GM19468 (cell line): Measurements from ENCODE around the gene FYB1.

Experiments used
- ATAC-seq: cut with Tn5 transposase; IDR thresholded peaks from one replicate; pipeline ENCODE4 v1.9.1; 2021; ENCODE audit warnings: mild to moderate bottlenecking, moderate library complexity, moderate number of reproducible peaks; ENCODE audit not compliant: unreplicated experiment; ENCODE audit errors: extremely low read depth

Gene FYB1

GRCh38 chr5:39208471-39208870, 10.9 kb downstream of the FYB1 start:
- no peak for ATAC-seq

- ATAC-seq, result no peak
These were observed 11.9 kb downstream of the FYB1 start for GRCh38 chr5:39207345-39208045.

GRCh38 chr5:39206630-39207321, 12.6 kb downstream of the FYB1 start:
- ATAC-seq, result no peak

GRCh38 chr5:39205550-39205949, 13.8 kb downstream of the FYB1 start:
- ATAC-seq, result no peak

GRCh38 chr5:39203951-39204350, 15.4 kb downstream of the FYB1 start:
- ATAC-seq, result no peak

GRCh38 chr5:39203275-39203922, 16.0 kb downstream of the FYB1 start:
- ATAC-seq, result no peak

GRCh38 chr5:39202597-39203274, 16.6 kb downstream of the FYB1 start:
- ATAC-seq, result no peak

- no peak for ATAC-seq
These were observed 17.4 kb downstream of the FYB1 start for GRCh38 chr5:39201781-39202596.

GRCh38 chr5:39201160-39201780, 18.1 kb downstream of the FYB1 start:
- ATAC-seq, result no peak

- no peak for ATAC-seq
These were observed 19.3 kb downstream of the FYB1 start for GRCh38 chr5:39200081-39200480.

GRCh38 chr5:39199335-39199734, 20.0 kb downstream of the FYB1 start:
- ATAC-seq, result no peak

GRCh38 chr5:39198127-39198526, 21.2 kb downstream of the FYB1 start:
- ATAC-seq, result no peak

GRCh38 chr5:39197556-39197955, 21.8 kb downstream of the FYB1 start:
- no peak for ATAC-seq

- no peak for ATAC-seq
These were observed 24.1 kb downstream of the FYB1 start for GRCh38 chr5:39195198-39195826.

- ATAC-seq, result no peak
These were observed 24.8 kb downstream of the FYB1 start for GRCh38 chr5:39194466-39195136.

GRCh38 chr5:39193553-39194465, 25.6 kb downstream of the FYB1 start:
- no peak for ATAC-seq

GRCh38 chr5:39192450-39193160, 26.8 kb downstream of the FYB1 start:
- ATAC-seq, result no peak
